ENCODE measurements around the gene RAB30. TPM values are rescaled to one million over a fixed set of nuclear protein-coding genes. Genes with fewer than 3 reads are reported as not detected.

Gene RAB30
- total RNA-seq, 1 donor from 2014 or later: 12.3 TPM

- Mint-ChIP-seq H3K36me3 (peaks cover 2% of the 10 kb centered on the region), H3K4me3 (no peak overlapping the region), H3K4me1 (peaks cover 21% of the 10 kb centered on the region), H3K9me3 (peaks cover 2% of the 10 kb centered on the region), H3K27ac (no peak overlapping the region), H3K27me3 (ENCODE audit: insufficient read depth, low read depth) (peaks cover 5% of the 10 kb centered on the region)
- Histone ChIP-seq H3K4me1 (no peaks in the 10 kb centered on the region), H3K4me3 (no peak overlapping the region), H3K9me3 (ENCODE audit: low read depth) (no peaks in the 10 kb centered on the region), H3K9ac (no peak overlapping the region), H3K36me3 (no peaks in the 10 kb centered on the region), H2AFZ (replicated peaks) (no peak overlapping the region), H3F3A (ENCODE audit: low read depth) (no peaks in the 10 kb centered on the region), H3K4me2 (no peak overlapping the region), H4K20me1 (ENCODE audit: low read depth) (no peaks in the 10 kb centered on the region), H3K79me2 (ENCODE audit: low read depth) (no peaks in the 10 kb centered on the region), H3K27me3 (no peaks in the 10 kb centered on the region), H3K27ac (no peak overlapping the region)
- no peak for TF ChIP-seq EZH2 (IDR thresholded peaks at IDR 0.05)
- no peak for TF ChIP-seq EZH2phosphoT487 (IDR thresholded peaks at IDR 0.05)
- no peak for TF ChIP-seq CTCF (IDR thresholded peaks at IDR 0.05)
- no peak for DNase-seq (ENCODE audit: low spot score)
Observed at GRCh38 chr11:82998697-82999096, 73.0 kb downstream of the RAB30 start.

GRCh38 chr11:82996966-82997606 is 74.6 kb downstream of the RAB30 start:
- Mint-ChIP-seq H3K36me3 (peaks cover 7% of the 10 kb centered on the region), H3K27me3 (ENCODE audit: insufficient read depth, low read depth) (peaks cover 7% of the 10 kb centered on the region), H3K4me1 (peaks cover 19% of the 10 kb centered on the region), H3K9me3 (peaks cover 2% of the 10 kb centered on the region), H3K27ac (no peak overlapping the region), H3K4me3 (no peak overlapping the region)
- H2AFZ ChIP-seq (replicated peaks): no peak overlapping the region
- H3K9me3 ChIP-seq (ENCODE audit: low read depth): no peaks in the 10 kb centered on the region
- DNase-seq (ENCODE audit: low spot score): no peak
- H3K27ac ChIP-seq: no peak overlapping the region
- TF ChIP-seq EZH2 (IDR thresholded peaks at IDR 0.05): no peak
- TF ChIP-seq EZH2phosphoT487 (IDR thresholded peaks at IDR 0.05): no peak
- no peak for TF ChIP-seq CTCF (IDR thresholded peaks at IDR 0.05)
- H3K79me2 ChIP-seq (ENCODE audit: low read depth): no peaks in the 10 kb centered on the region
- H3K4me2 ChIP-seq: no peak overlapping the region
- no peaks in the 10 kb centered on the region for H3K27me3 ChIP-seq
- H4K20me1 ChIP-seq (ENCODE audit: low read depth): no peaks in the 10 kb centered on the region
- no peaks in the 10 kb centered on the region for H3F3A ChIP-seq (ENCODE audit: low read depth)
- no peaks in the 10 kb centered on the region for H3K36me3 ChIP-seq
- H3K9ac ChIP-seq: no peak overlapping the region
- no peak overlapping the region for H3K4me3 ChIP-seq
- no peaks in the 10 kb centered on the region for H3K4me1 ChIP-seq

GRCh38 chr11:82995754-82996398 is 75.8 kb downstream of the RAB30 start:
- H3F3A ChIP-seq (ENCODE audit: low read depth): no peaks in the 10 kb centered on the region
- no peaks in the 10 kb centered on the region for H3K4me1 ChIP-seq
- H3K4me3 ChIP-seq: no peak overlapping the region
- no peaks in the 10 kb centered on the region for H3K27me3 ChIP-seq
- no peaks in the 10 kb centered on the region for H3K9me3 ChIP-seq (ENCODE audit: low read depth)
- peaks cover 17% of the 10 kb centered on the region for H3K4me1 Mint-ChIP-seq
- H3K27me3 Mint-ChIP-seq (ENCODE audit: insufficient read depth, low read depth): peaks cover 7% of the 10 kb centered on the region
- H3K4me2 ChIP-seq: no peak overlapping the region
- H3K9ac ChIP-seq: no peak overlapping the region
- TF ChIP-seq EZH2 (IDR thresholded peaks at IDR 0.05) (no peak), CTCF (IDR thresholded peaks at IDR 0.05) (no peak), EZH2phosphoT487 (IDR thresholded peaks at IDR 0.05) (no peak)
- no peaks in the 10 kb centered on the region for H4K20me1 ChIP-seq (ENCODE audit: low read depth)
- no peak overlapping the region for H3K4me3 Mint-ChIP-seq
- H2AFZ ChIP-seq (replicated peaks): no peak overlapping the region
- H3K27ac Mint-ChIP-seq: no peak overlapping the region
- no peak for DNase-seq (ENCODE audit: low spot score)
- H3K36me3 ChIP-seq: no peaks in the 10 kb centered on the region
- H3K9me3 Mint-ChIP-seq: no peaks in the 10 kb centered on the region
- no peak overlapping the region for H3K27ac ChIP-seq
- H3K79me2 ChIP-seq (ENCODE audit: low read depth): no peaks in the 10 kb centered on the region
- H3K36me3 Mint-ChIP-seq: peaks cover 8% of the 10 kb centered on the region

Data from neural progenitor cell (in vitro differentiated cells).